HCT116 (cell line): Measurements from ENCODE around the gene KRT5. TPM values are rescaled to one million over a fixed set of nuclear protein-coding genes. Genes with fewer than 3 reads are reported as not detected.

Source experiments
- ATAC-seq: fragments of 200-7000 bp; cut with Tn5 transposase; 2 replicates; pipeline ENCODE4 v1.9.1; 2020; ENCODE audit warnings: mild to moderate bottlenecking, moderate library complexity
- BruUV-seq: library from RNA; stranded (reverse); fragments of 400-500 nt; replicated peaks from 2 replicates; lab custom pipeline; 2021; lab: Mats Ljungman, UMichigan
- CTCF ChIA-PET: fragments of 300-600 bp; sonication (Branson Sonifier 250); formaldehyde crosslinking; loops from one replicate; lab custom pipeline; 2021; ENCODE audit warnings: antibody characterized with exemption; lab: Charles Lee
- POLR2A ChIA-PET: fragments of 300-600, 350-600 bp; sonication (Branson Sonifier 250); formaldehyde crosslinking; loops from one replicate; lab custom pipeline; 2021; ENCODE audit warnings: antibody characterized with exemption; lab: Charles Lee
- RAD21 ChIA-PET, 2 experiments: fragments of 300-600 bp; sonication (Branson Sonifier 250); formaldehyde crosslinking; loops; one replicate each; lab custom pipeline; 2023; ENCODE audit warnings: low total read pairs in 2 of 2; ENCODE audit not compliant: uncharacterized antibody in 2 of 2, unreplicated experiment in 2 of 2, low non-redundant PET in 1 of 2; lab: Charles Lee
- DNase-seq: peaks from one replicate; pipeline ENCODE4 v3.0.0-alpha.2; 2010; ENCODE audit warnings: low read depth, low spot score
- H2AFZ ChIP-seq: fragments of 200-600 bp; shearing (Covaris generic), sonication (generic); 2 replicates; pipeline ENCODE4 v1.6.1; 2017; ENCODE audit warnings: low read depth, mixed run types, mixed read lengths, antibody characterized with exemption, low read length; ENCODE audit not compliant: poor library complexity, severe bottlenecking
- H3K27ac ChIP-seq: 2 replicates; pipeline ENCODE4 v1.5.1; 2012; ENCODE audit warnings: low read depth, low read length
- H3K27me3 ChIP-seq: fragments of 200-600 bp; sonication (generic); 2 replicates; pipeline ENCODE4 v1.6.1; 2016; ENCODE audit warnings: mixed run types, low read length, mixed read lengths; ENCODE audit not compliant: insufficient read depth
- H3K36me3 ChIP-seq, 2 experiments: fragments of 200-500 bp in 1 of 2; fragments of 200-600 bp in 1 of 2; sonication (Bioruptor generic) in 1 of 2; sonication (generic) in 1 of 2; 2 replicates each; pipeline versions ENCODE4 v1.5.1 to v1.6.1; 2014 to 2016; ENCODE audit warnings: low read length in 2 of 2, inconsistent platforms in 1 of 2, mixed read lengths in 1 of 2, mixed run types in 1 of 2; ENCODE audit not compliant: insufficient read depth in 2 of 2, control insufficient read depth in 1 of 2
- H3K4me1 ChIP-seq, 2 experiments: fragments of 200-600 bp in 1 of 2; sonication (generic) in 1 of 2; 2 replicates each; pipeline versions ENCODE4 v1.5.1 to v1.6.1; 2012 to 2017; ENCODE audit warnings: low read length in 2 of 2, inconsistent platforms in 1 of 2, mild to moderate bottlenecking in 1 of 2, mixed read lengths in 1 of 2, mixed run types in 1 of 2, moderate library complexity in 1 of 2; ENCODE audit not compliant: insufficient read depth in 2 of 2, control insufficient read depth in 1 of 2
- H3K4me2 ChIP-seq: fragments of 200-600 bp; sonication (generic); 2 replicates; pipeline ENCODE4 v1.6.1; 2017; ENCODE audit warnings: mixed run types, low read length, mixed read lengths
- H3K4me3 ChIP-seq, 2 experiments: fragments of 200-600 bp in 1 of 2; sonication (generic) in 1 of 2; replicated peaks in 1 of 2; 2 replicates each; pipeline ENCODE4 v1.5.1; 2011 to 2016; ENCODE audit warnings: low read length in 2 of 2, control low read depth in 1 of 2, low read depth in 1 of 2, mild to moderate bottlenecking in 1 of 2, mixed read lengths in 1 of 2, mixed run types in 1 of 2
- H3K79me2 ChIP-seq: fragments of 200-600 bp; sonication (generic); 2 replicates; pipeline ENCODE4 v1.6.1; 2017; ENCODE audit warnings: mild to moderate bottlenecking, mixed run types, low read length, moderate library complexity, mixed read lengths; ENCODE audit not compliant: insufficient read depth
- H3K9ac ChIP-seq: fragments of 200-600 bp; sonication (generic); 2 replicates; pipeline ENCODE4 v1.6.1; 2016; ENCODE audit warnings: low read length, mixed read lengths
- H3K9me2 ChIP-seq: fragments of 200-600 bp; sonication (generic), shearing (Covaris generic); 2 replicates; pipeline ENCODE4 v1.6.1; 2017; ENCODE audit warnings: mixed run types, mild to moderate bottlenecking, moderate library complexity; ENCODE audit not compliant: insufficient read depth
- H3K9me3 ChIP-seq, 2 experiments: fragments of 200-500 bp in 1 of 2; fragments of 200-600 bp in 1 of 2; sonication (Bioruptor generic) in 1 of 2; sonication (generic) in 1 of 2; 2 replicates each; pipeline ENCODE4 v1.6.1; 2014 to 2017; ENCODE audit warnings: low read length in 2 of 2, mixed read lengths in 2 of 2, inconsistent platforms in 1 of 2, low read depth in 1 of 2, mild to moderate bottlenecking in 1 of 2, mixed run types in 1 of 2, moderate library complexity in 1 of 2; ENCODE audit not compliant: control insufficient read depth in 1 of 2, insufficient read depth in 1 of 2
- H4K20me1 ChIP-seq: fragments of 200-600 bp; sonication (generic), shearing (Covaris generic); 2 replicates; pipeline ENCODE4 v1.6.1; 2017; ENCODE audit warnings: mixed run types, mild to moderate bottlenecking, moderate library complexity; ENCODE audit not compliant: insufficient read depth
- CBX3 ChIP-seq: IDR thresholded peaks from 2 replicates; pipeline ENCODE4 v1.6.1; 2012; ENCODE audit warnings: low read depth
- CEBPB ChIP-seq: IDR thresholded peaks from 2 replicates; pipeline ENCODE4 v1.6.1; 2012; ENCODE audit warnings: low read depth
- ELF1 ChIP-seq: IDR thresholded peaks from 2 replicates; pipeline ENCODE4 v1.6.1; 2012; ENCODE audit warnings: low read depth, borderline replicate concordance
- EZH2 ChIP-seq: fragments of 200-600 bp; sonication (generic); IDR thresholded peaks from 2 replicates; pipeline ENCODE4 v1.6.1; 2017; ENCODE audit warnings: antibody characterized with exemption, mixed run types
- FOSL1 ChIP-seq: IDR thresholded peaks from 2 replicates; pipeline ENCODE4 v1.6.1; 2012; ENCODE audit warnings: low read depth
- JUND ChIP-seq: IDR thresholded peaks from 2 replicates; pipeline ENCODE4 v1.6.1; 2012
- MAX ChIP-seq: IDR thresholded peaks from 2 replicates; pipeline ENCODE4 v1.6.1; 2012
- POLR2A ChIP-seq: IDR thresholded peaks from 2 replicates; pipeline ENCODE4 v1.7.0; 2011; ENCODE audit warnings: borderline replicate concordance; ENCODE audit not compliant: insufficient read depth, insufficient read length; ENCODE audit errors: extremely low read depth
- POLR2AphosphoS5 ChIP-seq: IDR thresholded peaks from 2 replicates; pipeline ENCODE4 v1.6.1; 2011; ENCODE audit warnings: mild to moderate bottlenecking, low read depth, low read length, moderate library complexity
- RAD21 ChIP-seq: IDR thresholded peaks from 2 replicates; pipeline ENCODE4 v1.6.1; 2012; ENCODE audit warnings: low read depth, mild to moderate bottlenecking
- SP1 ChIP-seq: IDR thresholded peaks from 2 replicates; pipeline ENCODE4 v1.6.1; 2012; ENCODE audit warnings: low read depth
- SRF ChIP-seq: IDR thresholded peaks from 2 replicates; pipeline ENCODE4 v1.6.1; 2012; ENCODE audit warnings: low read depth
- TCF7L2 ChIP-seq: IDR thresholded peaks from 2 replicates; pipeline ENCODE4 v1.7.0; 2011; ENCODE audit warnings: borderline replicate concordance, inconsistent platforms; ENCODE audit not compliant: insufficient read depth, insufficient read length; ENCODE audit errors: extremely low read depth
- ZFX ChIP-seq: fragments of 450-650 bp; IDR thresholded peaks from 2 replicates; pipeline ENCODE4 v1.6.1; 2017
- intact Hi-C: fragments of 100-400 bp; cut with micrococcal nuclease; formaldehyde crosslinking; loops from 2 replicates; pipeline ENCODE4 v1.10.0; 2022
- total RNA-seq: library from RNA; stranded (reverse); gene quantifications from one replicate; pipeline ENCODE4 v1.2.1, GENCODE V29; 2021; ENCODE audit not compliant: unreplicated experiment
- TF ChIP-seq, protein P1 (sequence below), 3 experiments: fragments of 200-600 bp in 1 of 3; sonication (generic) in 1 of 3; IDR thresholded peaks in 2 of 3; conservative IDR thresholded peaks in 1 of 3; 2 replicates each; pipeline ENCODE4 v1.5.1; 2012 to 2017; ENCODE audit warnings: low read depth in 2 of 3, low read length in 2 of 3, antibody characterized with exemption in 1 of 3, borderline replicate concordance in 1 of 3, control low read depth in 1 of 3, mild to moderate bottlenecking in 1 of 3, mixed read lengths in 1 of 3, mixed run types in 1 of 3, moderate library complexity in 1 of 3; ENCODE audit not compliant: insufficient read depth in 1 of 3
- TF ChIP-seq, protein P2 (sequence below): IDR thresholded peaks from 2 replicates; pipeline ENCODE4 v1.6.1; 2012; ENCODE audit warnings: low read depth

KRT5 gene
- total RNA-seq, 1 experiment from 2014 or later, result 0.44 TPM

DNA sequence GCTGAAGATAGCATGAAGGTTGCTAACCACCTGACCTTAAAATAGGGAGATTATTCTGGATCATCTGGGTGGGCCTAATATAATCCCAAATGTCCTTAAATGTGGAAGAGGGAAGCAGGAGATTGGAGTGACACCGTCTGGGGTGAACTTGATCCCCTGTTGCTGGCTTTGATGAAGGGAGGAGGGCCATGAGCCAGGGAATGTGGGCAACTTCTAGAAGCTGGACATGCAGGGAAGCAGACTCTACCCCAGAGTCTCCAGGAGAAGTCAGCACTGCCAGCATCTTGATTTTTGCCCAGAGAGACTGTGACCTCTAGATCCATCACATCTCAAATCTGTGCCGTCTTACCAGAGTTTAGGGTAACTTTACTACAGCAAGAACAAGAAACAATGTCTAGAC, 9.2 kb upstream of the KRT5 start:
- peaks cover 0 to 16% of the 10 kb centered on the region in 2 experiments; a peak in 2 of 4 replicates for H3K4me1 ChIP-seq
- RAD21 ChIA-PET, result no interaction called here
- H2AFZ ChIP-seq, result no peak overlapping the region
- no peak overlapping the region for H3K9ac ChIP-seq
- DNase-seq (no peak), ATAC-seq (no peak)
- no peak overlapping the region for H3K4me2 ChIP-seq
- no peaks in the 10 kb centered on the region for H4K20me1 ChIP-seq
- H3K9me2 ChIP-seq, result no peaks in the 10 kb centered on the region
- H3K4me3 ChIP-seq, result no peak overlapping the region
- no peak overlapping the region for H3K27ac ChIP-seq
- H3K36me3 ChIP-seq, result no peaks in the 10 kb centered on the region
- intact Hi-C loops, result no loop called here
- POLR2A ChIA-PET, result no interaction called here
- H3K79me2 ChIP-seq, result no peaks in the 10 kb centered on the region
- no TSS peak for BruUV-seq
- CTCF ChIA-PET, result no interaction called here
- H3K9me3 ChIP-seq, result no peaks in the 10 kb centered on the region
- TF ChIP-seq CEBPB, result no peak
- TF ChIP-seq CBX3, result no peak
- no peaks in the 10 kb centered on the region for H3K27me3 ChIP-seq

DNA sequence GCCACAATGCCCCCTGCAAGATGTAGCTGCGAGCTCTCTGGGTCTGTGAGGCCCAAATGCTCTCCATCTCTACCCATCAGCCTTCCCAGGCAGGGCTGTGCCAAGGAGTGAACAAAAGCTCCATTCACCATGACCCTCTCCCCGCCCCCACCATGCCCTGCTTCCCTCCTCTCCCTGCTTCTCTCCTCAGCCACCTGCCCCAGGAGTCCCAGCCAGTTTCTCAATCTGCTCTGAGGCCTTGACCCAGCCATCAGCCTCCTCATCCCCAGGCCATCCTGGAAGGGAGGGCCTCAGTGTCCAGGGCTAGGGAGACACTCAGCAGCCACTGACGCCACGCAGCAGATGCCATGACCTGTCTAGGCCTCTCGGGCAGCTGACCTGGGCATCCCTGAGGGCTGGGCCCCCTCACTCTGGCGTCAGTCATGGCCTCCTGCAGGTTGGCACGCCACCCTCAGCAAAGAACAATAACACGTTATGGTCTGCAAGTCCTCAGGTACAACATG, 8.5 kb upstream of the KRT5 start:
- no peaks in the 10 kb centered on the region for H3K27me3 ChIP-seq
- H3K9ac ChIP-seq, result no peak overlapping the region
- DNase-seq (no peak), ATAC-seq (no peak)
- H3K36me3 ChIP-seq, result no peaks in the 10 kb centered on the region
- H3K9me3 ChIP-seq, result no peaks in the 10 kb centered on the region
- ChIA-PET POLR2A (interaction anchor here (0.6 kb wide), 1 partner anchor 477 kb away, joined by 3 read pairs; the partner anchor contains the start of gene NR4A1), CTCF (no interaction called here), RAD21 (no interaction called here)
- H3K4me2 ChIP-seq, result no peak overlapping the region
- intact Hi-C loops, result no loop called here
- no peaks in the 10 kb centered on the region for H3K79me2 ChIP-seq
- H3K27ac ChIP-seq, result no peak overlapping the region
- no peak overlapping the region for H2AFZ ChIP-seq
- no TSS peak for BruUV-seq
- no peak overlapping the region for H3K4me3 ChIP-seq
- peaks cover 4 to 23% of the 10 kb centered on the region in 2 experiments; a peak in 3 of 4 replicates for H3K4me1 ChIP-seq
- H3K9me2 ChIP-seq, result no peaks in the 10 kb centered on the region
- H4K20me1 ChIP-seq, result no peaks in the 10 kb centered on the region
- TF ChIP-seq, protein P1, sequence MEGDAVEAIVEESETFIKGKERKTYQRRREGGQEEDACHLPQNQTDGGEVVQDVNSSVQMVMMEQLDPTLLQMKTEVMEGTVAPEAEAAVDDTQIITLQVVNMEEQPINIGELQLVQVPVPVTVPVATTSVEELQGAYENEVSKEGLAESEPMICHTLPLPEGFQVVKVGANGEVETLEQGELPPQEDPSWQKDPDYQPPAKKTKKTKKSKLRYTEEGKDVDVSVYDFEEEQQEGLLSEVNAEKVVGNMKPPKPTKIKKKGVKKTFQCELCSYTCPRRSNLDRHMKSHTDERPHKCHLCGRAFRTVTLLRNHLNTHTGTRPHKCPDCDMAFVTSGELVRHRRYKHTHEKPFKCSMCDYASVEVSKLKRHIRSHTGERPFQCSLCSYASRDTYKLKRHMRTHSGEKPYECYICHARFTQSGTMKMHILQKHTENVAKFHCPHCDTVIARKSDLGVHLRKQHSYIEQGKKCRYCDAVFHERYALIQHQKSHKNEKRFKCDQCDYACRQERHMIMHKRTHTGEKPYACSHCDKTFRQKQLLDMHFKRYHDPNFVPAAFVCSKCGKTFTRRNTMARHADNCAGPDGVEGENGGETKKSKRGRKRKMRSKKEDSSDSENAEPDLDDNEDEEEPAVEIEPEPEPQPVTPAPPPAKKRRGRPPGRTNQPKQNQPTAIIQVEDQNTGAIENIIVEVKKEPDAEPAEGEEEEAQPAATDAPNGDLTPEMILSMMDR (IDR thresholded peaks at IDR 0.05 in 2 of 3, conservative IDR thresholded peaks at IDR 0.05 in 1 of 3; ENCODE audit: borderline replicate concordance in 1 of 3, insufficient read depth in 1 of 3, low read depth in 2 of 3, low read length in 2 of 3), result no peak
- no peak for TF ChIP-seq FOSL1
- TF ChIP-seq POLR2A, result no peak
- no peak for TF ChIP-seq JUND
- no peak for TF ChIP-seq POLR2AphosphoS5
- TF ChIP-seq MAX, result no peak
- TF ChIP-seq RAD21, result no peak
- no peak for TF ChIP-seq SP1
- TF ChIP-seq ELF1, result no peak
- no peak for TF ChIP-seq EZH2
- no peak for TF ChIP-seq SRF
- no peak for TF ChIP-seq ZFX
- no peak for TF ChIP-seq TCF7L2
- TF ChIP-seq, protein P2, sequence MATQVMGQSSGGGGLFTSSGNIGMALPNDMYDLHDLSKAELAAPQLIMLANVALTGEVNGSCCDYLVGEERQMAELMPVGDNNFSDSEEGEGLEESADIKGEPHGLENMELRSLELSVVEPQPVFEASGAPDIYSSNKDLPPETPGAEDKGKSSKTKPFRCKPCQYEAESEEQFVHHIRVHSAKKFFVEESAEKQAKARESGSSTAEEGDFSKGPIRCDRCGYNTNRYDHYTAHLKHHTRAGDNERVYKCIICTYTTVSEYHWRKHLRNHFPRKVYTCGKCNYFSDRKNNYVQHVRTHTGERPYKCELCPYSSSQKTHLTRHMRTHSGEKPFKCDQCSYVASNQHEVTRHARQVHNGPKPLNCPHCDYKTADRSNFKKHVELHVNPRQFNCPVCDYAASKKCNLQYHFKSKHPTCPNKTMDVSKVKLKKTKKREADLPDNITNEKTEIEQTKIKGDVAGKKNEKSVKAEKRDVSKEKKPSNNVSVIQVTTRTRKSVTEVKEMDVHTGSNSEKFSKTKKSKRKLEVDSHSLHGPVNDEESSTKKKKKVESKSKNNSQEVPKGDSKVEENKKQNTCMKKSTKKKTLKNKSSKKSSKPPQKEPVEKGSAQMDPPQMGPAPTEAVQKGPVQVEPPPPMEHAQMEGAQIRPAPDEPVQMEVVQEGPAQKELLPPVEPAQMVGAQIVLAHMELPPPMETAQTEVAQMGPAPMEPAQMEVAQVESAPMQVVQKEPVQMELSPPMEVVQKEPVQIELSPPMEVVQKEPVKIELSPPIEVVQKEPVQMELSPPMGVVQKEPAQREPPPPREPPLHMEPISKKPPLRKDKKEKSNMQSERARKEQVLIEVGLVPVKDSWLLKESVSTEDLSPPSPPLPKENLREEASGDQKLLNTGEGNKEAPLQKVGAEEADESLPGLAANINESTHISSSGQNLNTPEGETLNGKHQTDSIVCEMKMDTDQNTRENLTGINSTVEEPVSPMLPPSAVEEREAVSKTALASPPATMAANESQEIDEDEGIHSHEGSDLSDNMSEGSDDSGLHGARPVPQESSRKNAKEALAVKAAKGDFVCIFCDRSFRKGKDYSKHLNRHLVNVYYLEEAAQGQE, result no peak
